Astrocyte (in vitro differentiated cells and primary cell): ENCODE results near the gene GPC5.

Experiments used
- EZH2 ChIP-seq: IDR thresholded peaks from 2 replicates; pipeline ENCODE4 v1.6.1; 2012; ENCODE audit warnings: mild to moderate bottlenecking, low read length, inconsistent platforms; ENCODE audit not compliant: insufficient read depth
- TF ChIP-seq, protein P1 (sequence below): IDR thresholded peaks from 2 replicates; pipeline ENCODE4 v1.5.1; 2011; ENCODE audit warnings: low read depth, mild to moderate bottlenecking, inconsistent platforms, low read length, moderate library complexity; ENCODE audit not compliant: insufficient read depth

DNA sequence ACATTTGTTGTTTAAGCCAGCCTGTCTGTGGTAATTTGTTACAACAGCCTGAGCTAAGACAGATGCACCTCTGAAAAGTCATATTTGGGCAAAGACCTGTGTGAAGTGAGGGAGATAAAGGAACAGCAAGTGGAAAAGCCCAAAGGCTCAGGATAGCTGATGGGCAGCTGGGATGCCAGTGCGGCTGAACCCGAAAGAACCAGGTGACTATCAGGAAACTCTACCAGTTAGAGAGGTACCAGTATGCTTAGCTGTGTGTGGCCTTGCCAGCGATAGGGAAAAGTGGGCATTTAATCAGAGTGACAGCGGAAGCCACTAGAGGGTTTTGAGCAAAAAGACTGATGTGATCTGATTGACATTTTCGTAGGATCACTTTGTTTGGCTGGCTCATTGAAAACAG, 1063.4 kb downstream of the GPC5 start:
- TF ChIP-seq, protein P1, sequence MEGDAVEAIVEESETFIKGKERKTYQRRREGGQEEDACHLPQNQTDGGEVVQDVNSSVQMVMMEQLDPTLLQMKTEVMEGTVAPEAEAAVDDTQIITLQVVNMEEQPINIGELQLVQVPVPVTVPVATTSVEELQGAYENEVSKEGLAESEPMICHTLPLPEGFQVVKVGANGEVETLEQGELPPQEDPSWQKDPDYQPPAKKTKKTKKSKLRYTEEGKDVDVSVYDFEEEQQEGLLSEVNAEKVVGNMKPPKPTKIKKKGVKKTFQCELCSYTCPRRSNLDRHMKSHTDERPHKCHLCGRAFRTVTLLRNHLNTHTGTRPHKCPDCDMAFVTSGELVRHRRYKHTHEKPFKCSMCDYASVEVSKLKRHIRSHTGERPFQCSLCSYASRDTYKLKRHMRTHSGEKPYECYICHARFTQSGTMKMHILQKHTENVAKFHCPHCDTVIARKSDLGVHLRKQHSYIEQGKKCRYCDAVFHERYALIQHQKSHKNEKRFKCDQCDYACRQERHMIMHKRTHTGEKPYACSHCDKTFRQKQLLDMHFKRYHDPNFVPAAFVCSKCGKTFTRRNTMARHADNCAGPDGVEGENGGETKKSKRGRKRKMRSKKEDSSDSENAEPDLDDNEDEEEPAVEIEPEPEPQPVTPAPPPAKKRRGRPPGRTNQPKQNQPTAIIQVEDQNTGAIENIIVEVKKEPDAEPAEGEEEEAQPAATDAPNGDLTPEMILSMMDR: no peak
- no peak for TF ChIP-seq EZH2
